DMS79 treated with DMSO at 0.1 percent for 48 hours (cell line): ENCODE measurements around the gene RRAGD.

Experiments
- DNase-seq: peaks from one replicate; lab custom pipeline; 2025; lab: John Stamatoyannopoulos, UW

The RRAGD gene

DNA sequence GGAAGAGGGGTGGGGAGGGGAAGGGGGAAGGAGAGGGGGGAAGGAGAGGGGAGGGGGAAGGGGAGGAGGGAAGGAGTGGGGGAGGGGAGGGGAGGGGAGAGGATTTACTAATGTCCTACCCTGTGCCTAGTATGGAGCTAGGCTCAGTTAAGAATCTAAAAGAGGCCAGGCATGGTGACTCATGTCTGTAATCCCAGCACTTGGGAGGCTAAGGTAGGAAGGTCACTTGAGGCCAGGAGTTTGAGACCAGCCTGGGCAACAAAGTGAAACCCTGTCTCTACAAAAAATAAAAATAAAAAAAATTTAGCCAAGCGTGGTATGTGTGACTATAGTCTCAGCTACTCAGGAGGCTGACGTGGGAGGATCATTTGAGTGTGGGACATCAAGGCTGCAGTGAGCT lies 72.5 kb downstream of the RRAGD start:
- no peak for DNase-seq

- DNase-seq = no peak
These were observed 76.9 kb downstream of the RRAGD start for GRCh38 chr6:89335164-89335563.

DNA sequence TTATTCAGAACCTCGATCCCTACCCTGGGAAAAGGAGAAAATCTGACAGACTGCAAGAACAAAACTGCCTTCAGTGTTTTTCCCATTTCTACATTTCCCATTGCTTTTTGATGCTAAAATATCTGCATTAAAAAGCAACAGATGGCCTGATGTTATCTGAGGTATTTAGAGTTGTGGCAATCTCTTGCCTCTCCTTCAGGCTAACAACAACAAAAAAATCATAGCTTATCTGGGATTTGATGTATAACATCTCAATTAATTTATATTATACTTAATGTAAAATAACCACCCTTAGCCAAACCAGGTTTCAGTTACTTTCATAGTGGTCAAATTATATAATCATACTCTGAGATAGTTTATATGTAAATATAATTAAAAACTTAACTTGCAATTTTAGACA lies 81.2 kb downstream of the RRAGD start:
- DNase-seq = no peak

DNA sequence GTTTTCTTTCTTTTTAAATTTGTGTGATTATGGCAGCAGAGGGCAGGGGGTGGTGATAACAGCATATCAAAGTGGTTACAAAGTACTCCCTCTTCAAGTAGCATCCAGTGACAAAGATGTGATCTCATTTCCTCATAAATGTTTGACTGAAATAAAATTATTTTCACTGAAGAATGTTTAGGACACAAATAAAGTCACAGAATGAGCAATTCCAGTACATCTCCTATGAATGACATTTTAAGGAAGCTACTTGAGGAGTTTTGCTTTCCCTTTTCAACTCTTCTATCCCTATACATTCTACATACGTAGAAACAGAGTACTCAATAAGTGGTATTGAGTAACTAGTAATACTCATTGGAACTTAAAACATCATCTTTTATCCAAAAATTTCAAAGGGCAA lies 83.1 kb downstream of the RRAGD start:
- DNase-seq = no peak

DNA sequence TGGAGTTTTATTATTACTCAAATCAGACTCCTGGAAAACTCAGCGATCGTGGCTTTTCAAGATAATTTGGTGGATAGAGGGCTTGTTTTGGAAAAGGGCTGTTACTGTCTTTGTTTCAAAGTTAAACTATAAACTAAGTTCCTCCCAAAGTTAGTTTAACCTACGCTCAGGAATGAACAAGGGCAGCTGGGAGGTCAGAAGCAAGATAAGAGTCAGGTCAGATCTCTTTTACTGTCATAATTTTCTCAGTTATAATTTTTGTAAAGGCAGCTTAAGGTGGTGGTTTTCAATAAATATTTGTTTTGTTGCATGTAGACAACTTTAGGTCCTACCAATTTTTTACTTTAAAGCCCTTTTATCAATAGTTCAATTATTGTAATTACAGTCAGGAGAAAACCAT lies 87.8 kb downstream of the RRAGD start:
- no peak for DNase-seq

- no peak for DNase-seq
These were observed 88.5 kb downstream of the RRAGD start for GRCh38 chr6:89323511-89323971.

DNA sequence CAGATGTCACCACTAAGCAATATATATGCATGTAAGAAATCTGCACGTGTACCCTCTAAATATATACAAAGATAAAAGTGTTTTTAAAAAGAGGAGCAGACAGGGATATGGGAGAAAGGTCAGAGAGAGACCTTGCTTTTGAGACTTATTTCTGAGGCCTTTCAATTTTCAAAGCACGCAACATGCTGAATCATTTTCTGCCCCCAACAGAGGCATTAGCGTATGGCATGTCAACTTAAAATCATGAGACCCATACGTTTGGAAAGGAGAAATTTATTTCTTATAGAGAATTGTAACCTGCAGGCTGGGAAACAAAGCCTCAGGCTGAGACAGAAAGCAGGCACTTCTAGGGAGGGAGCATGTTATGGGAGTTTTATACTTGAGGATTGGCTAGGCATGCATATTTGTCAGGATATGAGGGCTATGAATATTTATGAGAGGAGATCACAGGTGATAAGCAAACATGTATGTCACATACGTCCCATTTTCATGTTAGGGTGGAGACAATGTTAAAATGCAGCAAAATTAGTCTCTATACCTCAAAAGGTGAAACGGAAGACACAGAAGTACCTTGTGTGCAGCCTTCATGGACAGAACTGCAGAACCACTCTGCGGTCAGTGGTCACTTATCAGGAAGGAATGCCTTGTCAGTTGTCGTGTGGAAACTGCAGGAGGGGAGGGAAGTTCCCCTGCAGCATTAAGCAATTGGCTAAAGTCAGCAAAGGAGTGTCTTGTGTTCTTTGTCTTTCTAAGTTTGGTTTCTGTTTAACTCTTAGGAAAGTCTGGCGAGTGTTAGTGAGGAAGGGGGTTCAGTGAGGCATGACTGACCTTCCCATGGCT lies 90.7 kb downstream of the RRAGD start:
- DNase-seq = no peak

- no peak for DNase-seq
These were observed 92.0 kb downstream of the RRAGD start for GRCh38 chr6:89320012-89320559.

DNA sequence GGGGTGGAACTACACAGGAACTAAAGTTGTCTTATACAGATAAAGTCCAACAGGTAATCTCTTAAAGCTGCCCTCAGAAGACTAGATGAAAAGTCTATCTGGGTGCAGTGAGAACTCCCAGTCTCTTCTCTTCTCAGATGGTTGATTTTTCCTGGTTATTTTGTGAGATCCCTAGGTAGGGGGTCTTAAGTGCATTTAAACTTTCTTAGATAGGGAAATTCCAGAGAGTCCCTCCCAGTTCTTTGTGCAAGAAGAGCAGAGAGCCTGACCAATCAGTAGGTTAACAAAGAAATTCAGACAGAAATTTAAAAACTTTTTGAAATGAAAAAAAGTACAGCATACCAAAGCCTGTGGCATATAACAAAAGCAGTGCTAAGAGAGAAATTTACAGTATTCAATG lies 95.0 kb downstream of the RRAGD start:
- no peak for DNase-seq

GRCh38 chr6:89315249-89315885 lies 96.7 kb downstream of the RRAGD start, which contains the start of gene GABRR2:
GABRR2 (minus strand) TSS chr6:89315299; CDS start chr6:89315165, 134 bp downstream.
- no peak for DNase-seq

DNA sequence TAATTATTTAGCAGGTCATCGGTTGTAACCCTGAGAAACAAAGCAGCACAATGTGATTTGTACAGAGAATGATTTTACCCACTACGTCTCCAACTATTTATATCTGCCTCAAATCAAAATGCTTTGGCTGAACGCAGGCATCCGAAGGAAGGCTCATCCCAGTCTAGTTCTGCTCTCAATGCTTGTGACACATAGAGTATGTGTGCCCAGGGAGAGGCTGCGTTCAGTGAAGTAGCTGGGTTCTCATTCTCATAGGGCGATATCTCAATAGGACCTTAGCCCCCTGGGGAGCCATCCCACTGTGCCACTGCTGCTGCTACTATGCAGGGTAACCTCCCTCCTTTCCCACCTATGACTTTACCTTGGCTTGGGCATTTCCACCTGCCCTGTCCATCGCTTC lies 97.4 kb downstream of the RRAGD start:
- no peak for DNase-seq
